Astrocyte (in vitro differentiated cells and primary cell): ENCODE data around the gene TMEM94. TPM values are rescaled to one million over a fixed set of nuclear protein-coding genes. Genes with fewer than 3 reads are reported as not detected.

Experiments used
- DNase-seq: peaks from one replicate; pipeline ENCODE4 v3.0.0-alpha.2; 2010; ENCODE audit warnings: low read depth
- FAIRE-seq: peaks from 2 replicates; lab custom pipeline; 2011; peaks lifted over from hg19 to GRCh38; lab: Jason Lieb, UNC
- H2AFZ ChIP-seq: 2 replicates; pipeline ENCODE4 v1.6.0; 2012; ENCODE audit warnings: low read depth, low read length, inconsistent platforms
- H3K27ac ChIP-seq: 2 replicates; pipeline ENCODE4 v1.5.1; 2011; ENCODE audit warnings: low read depth, low read length, inconsistent platforms
- H3K27me3 ChIP-seq: 2 replicates; pipeline ENCODE4 v1.6.0; 2011; ENCODE audit warnings: low read length, inconsistent platforms; ENCODE audit not compliant: insufficient read depth
- H3K36me3 ChIP-seq: 2 replicates; pipeline ENCODE4 v1.5.1; 2011; ENCODE audit warnings: low read length, inconsistent platforms; ENCODE audit not compliant: insufficient read depth
- H3K4me1 ChIP-seq: 2 replicates; pipeline ENCODE4 v1.5.1; 2011; ENCODE audit warnings: low read length, inconsistent platforms; ENCODE audit not compliant: insufficient read depth
- H3K4me2 ChIP-seq: 2 replicates; pipeline ENCODE4 v1.6.0; 2012; ENCODE audit warnings: low read length, inconsistent platforms
- H3K4me3 ChIP-seq: 2 replicates; pipeline ENCODE4 v1.5.1; 2011; ENCODE audit warnings: low read depth, mild to moderate bottlenecking, low read length, inconsistent platforms; ENCODE audit not compliant: insufficient read depth
- H3K79me2 ChIP-seq: 2 replicates; pipeline ENCODE4 v1.6.0; 2012; ENCODE audit warnings: mild to moderate bottlenecking, low read length, inconsistent platforms; ENCODE audit not compliant: insufficient read depth
- H3K9ac ChIP-seq: 2 replicates; pipeline ENCODE4 v1.6.0; 2012; ENCODE audit warnings: mild to moderate bottlenecking, low read length, inconsistent platforms
- H3K9me3 ChIP-seq: 2 replicates; pipeline ENCODE4 v1.5.1; 2012; ENCODE audit warnings: low read depth, mild to moderate bottlenecking, low read length, inconsistent platforms; ENCODE audit not compliant: insufficient read depth
- H4K20me1 ChIP-seq: 2 replicates; pipeline ENCODE4 v1.6.0; 2012; ENCODE audit warnings: low read length, inconsistent platforms; ENCODE audit not compliant: insufficient read depth
- H3K27ac Mint-ChIP-seq: one replicate; pipeline ENCODE4 v1.8.0; 2021; ENCODE audit warnings: mild to moderate bottlenecking, mixed read lengths; ENCODE audit not compliant: unreplicated experiment
- H3K27me3 Mint-ChIP-seq: one replicate; pipeline ENCODE4 v1.8.0; 2021; ENCODE audit warnings: low read depth, mixed read lengths; ENCODE audit not compliant: unreplicated experiment
- H3K36me3 Mint-ChIP-seq: one replicate; pipeline ENCODE4 v1.8.0; 2021; ENCODE audit warnings: low read depth, mixed read lengths; ENCODE audit not compliant: unreplicated experiment
- H3K4me1 Mint-ChIP-seq: one replicate; pipeline ENCODE4 v1.8.0; 2021; ENCODE audit warnings: low read depth, mixed read lengths; ENCODE audit not compliant: unreplicated experiment
- H3K4me3 Mint-ChIP-seq: one replicate; pipeline ENCODE4 v1.8.0; 2021; ENCODE audit warnings: mild to moderate bottlenecking, moderate library complexity, mixed read lengths; ENCODE audit not compliant: unreplicated experiment
- H3K9me3 Mint-ChIP-seq: one replicate; pipeline ENCODE4 v1.8.0; 2021; ENCODE audit warnings: mild to moderate bottlenecking, mixed read lengths; ENCODE audit not compliant: unreplicated experiment
- EZH2 ChIP-seq: IDR thresholded peaks from 2 replicates; pipeline ENCODE4 v1.6.1; 2012; ENCODE audit warnings: mild to moderate bottlenecking, low read length, inconsistent platforms; ENCODE audit not compliant: insufficient read depth
- total RNA-seq: library from RNA; stranded (reverse); gene quantifications from 2 replicates; pipeline ENCODE4 v1.2.1, GENCODE V29; 2021
- TF ChIP-seq, protein P1 (sequence below): IDR thresholded peaks from 2 replicates; pipeline ENCODE4 v1.5.1; 2011; ENCODE audit warnings: low read depth, mild to moderate bottlenecking, inconsistent platforms, low read length, moderate library complexity; ENCODE audit not compliant: insufficient read depth

Gene TMEM94
- total RNA-seq, 1 donor from 2014 or later: 52.4 TPM

DNA sequence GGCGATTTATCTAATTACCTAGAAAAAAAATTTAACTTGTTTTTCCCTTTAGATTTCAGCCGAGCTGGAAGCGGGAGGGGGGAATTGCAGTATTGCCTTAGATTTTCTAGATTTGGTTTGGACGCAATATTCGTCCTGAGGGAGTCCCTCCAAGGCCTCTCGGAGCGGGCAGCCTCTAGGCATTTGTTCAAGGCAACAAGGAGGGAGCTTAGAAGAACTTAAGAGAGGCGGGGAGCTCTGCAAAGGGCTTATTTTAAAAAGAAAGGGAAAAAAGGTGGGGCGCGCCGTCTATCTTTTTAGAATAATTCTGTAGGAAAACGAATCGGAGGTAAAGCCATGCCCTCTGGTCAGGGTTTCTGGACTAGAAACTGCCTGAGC lies 407 bp upstream of the TMEM94 start:
- Mint-ChIP-seq H3K27ac (peak overlapping the region; percentile 97), H3K9me3 (no peaks in the 10 kb centered on the region), H3K4me3 (peak overlapping the region; percentile 92), H3K36me3 (peaks cover 1% of the 10 kb centered on the region), H3K4me1 (peaks cover 26% of the 10 kb centered on the region), H3K27me3 (no peaks in the 10 kb centered on the region)
- H2AFZ ChIP-seq: peak overlapping the region; percentile 58
- H3K36me3 ChIP-seq: no peaks in the 10 kb centered on the region
- peak overlapping the region; percentile 64 for H3K27ac ChIP-seq
- DNase-seq (no peak), FAIRE-seq (no peak)
- H3K4me3 ChIP-seq: peak overlapping the region; percentile 84
- peaks cover 19% of the 10 kb centered on the region for H3K4me1 ChIP-seq
- H3K4me2 ChIP-seq: peak overlapping the region; percentile 92
- H3K27me3 ChIP-seq: no peaks in the 10 kb centered on the region
- H3K9ac ChIP-seq: peak overlapping the region; percentile 94
- H3K79me2 ChIP-seq: peaks cover 38% of the 10 kb centered on the region
- TF ChIP-seq, protein P1, sequence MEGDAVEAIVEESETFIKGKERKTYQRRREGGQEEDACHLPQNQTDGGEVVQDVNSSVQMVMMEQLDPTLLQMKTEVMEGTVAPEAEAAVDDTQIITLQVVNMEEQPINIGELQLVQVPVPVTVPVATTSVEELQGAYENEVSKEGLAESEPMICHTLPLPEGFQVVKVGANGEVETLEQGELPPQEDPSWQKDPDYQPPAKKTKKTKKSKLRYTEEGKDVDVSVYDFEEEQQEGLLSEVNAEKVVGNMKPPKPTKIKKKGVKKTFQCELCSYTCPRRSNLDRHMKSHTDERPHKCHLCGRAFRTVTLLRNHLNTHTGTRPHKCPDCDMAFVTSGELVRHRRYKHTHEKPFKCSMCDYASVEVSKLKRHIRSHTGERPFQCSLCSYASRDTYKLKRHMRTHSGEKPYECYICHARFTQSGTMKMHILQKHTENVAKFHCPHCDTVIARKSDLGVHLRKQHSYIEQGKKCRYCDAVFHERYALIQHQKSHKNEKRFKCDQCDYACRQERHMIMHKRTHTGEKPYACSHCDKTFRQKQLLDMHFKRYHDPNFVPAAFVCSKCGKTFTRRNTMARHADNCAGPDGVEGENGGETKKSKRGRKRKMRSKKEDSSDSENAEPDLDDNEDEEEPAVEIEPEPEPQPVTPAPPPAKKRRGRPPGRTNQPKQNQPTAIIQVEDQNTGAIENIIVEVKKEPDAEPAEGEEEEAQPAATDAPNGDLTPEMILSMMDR: no peak
- no peak for TF ChIP-seq EZH2
- no peaks in the 10 kb centered on the region for H4K20me1 ChIP-seq
- no peaks in the 10 kb centered on the region for H3K9me3 ChIP-seq

DNA sequence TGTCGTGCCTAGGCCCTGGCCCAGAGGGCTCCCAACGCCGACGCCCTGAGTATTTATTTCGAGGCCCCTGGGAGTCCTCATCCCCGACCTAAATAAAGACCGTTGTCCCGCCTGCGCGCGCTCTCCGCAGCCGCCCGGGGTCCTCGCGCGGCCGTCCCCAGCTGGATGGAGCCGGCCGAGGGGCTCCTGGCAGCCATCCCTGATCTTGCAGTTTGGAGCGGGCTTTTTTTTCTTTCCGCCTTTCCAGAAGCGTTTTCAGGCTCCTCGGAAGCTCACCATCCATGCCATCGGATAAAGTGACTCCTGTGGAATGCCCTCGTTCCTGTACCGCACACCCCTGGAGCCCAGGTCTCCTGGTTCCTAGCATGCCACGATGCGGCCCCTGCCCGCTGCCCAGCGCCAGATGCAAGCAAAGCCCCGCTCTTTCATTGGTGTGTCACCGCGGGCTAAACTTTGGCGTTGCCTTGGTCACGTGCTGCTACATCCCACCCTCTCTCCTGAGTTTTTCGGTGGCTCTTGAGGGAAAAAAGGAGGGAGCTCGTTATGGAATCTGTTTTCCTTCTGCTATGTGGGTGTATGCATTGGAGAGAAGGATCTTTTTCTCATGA lies 716 bp downstream of the TMEM94 start:
- peak; percentile 53 for DNase-seq
- no peaks in the 10 kb centered on the region for H3K27me3 ChIP-seq
- peaks cover 19% of the 10 kb centered on the region for H3K4me1 ChIP-seq
- peak overlapping the region; percentile 92 for H3K4me3 Mint-ChIP-seq
- peak overlapping the region; percentile 65 for H2AFZ ChIP-seq
- H3K4me1 Mint-ChIP-seq: peaks cover 26% of the 10 kb centered on the region
- peak overlapping the region; percentile 94 for H3K9ac ChIP-seq
- FAIRE-seq: no peak
- H3K36me3 Mint-ChIP-seq: peaks cover 1% of the 10 kb centered on the region
- peaks cover 2% of the 10 kb centered on the region for H4K20me1 ChIP-seq
- H3K4me2 ChIP-seq: peak overlapping the region; percentile 92
- H3K79me2 ChIP-seq: peaks cover 40% of the 10 kb centered on the region
- H3K9me3 ChIP-seq: no peaks in the 10 kb centered on the region
- peak overlapping the region; percentile 97 for H3K27ac Mint-ChIP-seq
- H3K27ac ChIP-seq: peak overlapping the region; percentile 81
- no peak for TF ChIP-seq EZH2
- TF ChIP-seq, protein P1: no peak
- no peaks in the 10 kb centered on the region for H3K36me3 ChIP-seq
- no peaks in the 10 kb centered on the region for H3K9me3 Mint-ChIP-seq
- no peaks in the 10 kb centered on the region for H3K27me3 Mint-ChIP-seq
- peak overlapping the region; percentile 84 for H3K4me3 ChIP-seq

DNA sequence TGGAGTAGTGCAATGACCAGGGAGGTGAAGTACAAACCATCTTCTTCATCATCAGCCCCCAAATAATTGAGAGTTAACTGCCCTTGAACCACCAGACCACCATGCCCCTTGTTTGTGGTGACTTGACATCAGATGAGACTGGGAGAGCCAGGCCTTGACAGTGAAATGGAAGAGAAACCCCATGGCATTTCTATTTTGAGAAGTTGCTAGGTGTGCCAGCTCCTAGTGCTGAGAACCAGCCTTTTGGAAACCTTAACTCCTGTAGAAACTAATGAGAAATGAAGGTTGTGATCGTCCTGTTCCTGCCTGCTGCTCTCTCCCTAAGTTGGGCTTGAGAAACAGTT lies 2.8 kb downstream of the TMEM94 start:
- Mint-ChIP-seq H3K27ac (no peak overlapping the region), H3K4me3 (no peak overlapping the region)

More for the DNA sequence above, 2.8 kb downstream of the TMEM94 start:
- Histone ChIP-seq H3K4me2 (no peak overlapping the region), H3K27ac (no peak overlapping the region), H4K20me1 (peaks cover 13% of the 10 kb centered on the region), H2AFZ (no peak overlapping the region), H3K4me1 (peaks cover 14% of the 10 kb centered on the region), H3K9ac (no peak overlapping the region), H3K9me3 (no peaks in the 10 kb centered on the region), H3K4me3 (no peak overlapping the region), H3K36me3 (no peaks in the 10 kb centered on the region), H3K27me3 (no peaks in the 10 kb centered on the region), H3K79me2 (peaks cover 57% of the 10 kb centered on the region)
- Mint-ChIP-seq H3K27me3 (no peaks in the 10 kb centered on the region), H3K9me3 (no peaks in the 10 kb centered on the region), H3K4me1 (peaks cover 18% of the 10 kb centered on the region), H3K36me3 (peaks cover 1% of the 10 kb centered on the region)
- DNase-seq (no peak), FAIRE-seq (no peak)
- TF ChIP-seq EZH2: no peak
- TF ChIP-seq, protein P1: no peak
